ENCODE measurements around the gene CYBA.

DNA sequence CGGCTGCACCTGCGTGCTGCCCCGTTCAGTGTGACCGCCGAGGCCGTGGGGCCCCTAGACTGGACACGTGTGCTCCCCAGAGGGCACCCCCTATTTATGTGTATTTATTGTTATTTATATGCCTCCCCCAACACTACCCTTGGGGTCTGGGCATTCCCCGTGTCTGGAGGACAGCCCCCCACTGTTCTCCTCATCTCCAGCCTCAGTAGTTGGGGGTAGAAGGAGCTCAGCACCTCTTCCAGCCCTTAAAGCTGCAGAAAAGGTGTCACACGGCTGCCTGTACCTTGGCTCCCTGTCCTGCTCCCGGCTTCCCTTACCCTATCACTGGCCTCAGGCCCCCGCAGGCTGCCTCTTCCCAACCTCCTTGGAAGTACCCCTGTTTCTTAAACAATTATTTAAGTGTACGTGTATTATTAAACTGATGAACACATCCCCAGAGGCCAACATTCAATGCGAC is 10.8 kb downstream of the CYBA start:
- TF ChIP-seq POLR2A (IDR thresholded peaks at IDR 0.05), result no peak
- TF ChIP-seq, protein P1, sequence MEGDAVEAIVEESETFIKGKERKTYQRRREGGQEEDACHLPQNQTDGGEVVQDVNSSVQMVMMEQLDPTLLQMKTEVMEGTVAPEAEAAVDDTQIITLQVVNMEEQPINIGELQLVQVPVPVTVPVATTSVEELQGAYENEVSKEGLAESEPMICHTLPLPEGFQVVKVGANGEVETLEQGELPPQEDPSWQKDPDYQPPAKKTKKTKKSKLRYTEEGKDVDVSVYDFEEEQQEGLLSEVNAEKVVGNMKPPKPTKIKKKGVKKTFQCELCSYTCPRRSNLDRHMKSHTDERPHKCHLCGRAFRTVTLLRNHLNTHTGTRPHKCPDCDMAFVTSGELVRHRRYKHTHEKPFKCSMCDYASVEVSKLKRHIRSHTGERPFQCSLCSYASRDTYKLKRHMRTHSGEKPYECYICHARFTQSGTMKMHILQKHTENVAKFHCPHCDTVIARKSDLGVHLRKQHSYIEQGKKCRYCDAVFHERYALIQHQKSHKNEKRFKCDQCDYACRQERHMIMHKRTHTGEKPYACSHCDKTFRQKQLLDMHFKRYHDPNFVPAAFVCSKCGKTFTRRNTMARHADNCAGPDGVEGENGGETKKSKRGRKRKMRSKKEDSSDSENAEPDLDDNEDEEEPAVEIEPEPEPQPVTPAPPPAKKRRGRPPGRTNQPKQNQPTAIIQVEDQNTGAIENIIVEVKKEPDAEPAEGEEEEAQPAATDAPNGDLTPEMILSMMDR (IDR thresholded peaks at IDR 0.05), result no peak
